ENCODE data around the gene ZBTB49.
"Not testable (repeated sequence)": the region's sequence is repeated elsewhere in the genome, so short reads cannot be mapped to it uniquely, and the experiment has no call there.

Gene ZBTB49

GRCh38 chr4:4254199-4254598 is 35.9 kb upstream of the ZBTB49 start:
- TF ChIP-seq ZFX (IDR thresholded peaks at IDR 0.05; ENCODE audit: borderline replicate concordance) (no peak), CTCF (IDR thresholded peaks at IDR 0.05) (no peak)
- no peak overlapping the region for H3K27ac ChIP-seq

GRCh38 chr4:4254666-4255065 is 35.4 kb upstream of the ZBTB49 start:
- TF ChIP-seq ZFX (IDR thresholded peaks at IDR 0.05; ENCODE audit: borderline replicate concordance) (no peak), CTCF (IDR thresholded peaks at IDR 0.05) (no peak)
- no peak overlapping the region for H3K27ac ChIP-seq

- no peak overlapping the region for H3K27ac ChIP-seq
- TF ChIP-seq CTCF (IDR thresholded peaks at IDR 0.05) (no peak), ZFX (IDR thresholded peaks at IDR 0.05; ENCODE audit: borderline replicate concordance) (no peak)
Measured at GRCh38 chr4:4256799-4257198, 33.3 kb upstream of the ZBTB49 start.

GRCh38 chr4:4257705-4258104 is 32.3 kb upstream of the ZBTB49 start:
- H3K27ac ChIP-seq = not testable (repeated sequence)

- H3K27ac ChIP-seq = no peak overlapping the region
- TF ChIP-seq CTCF (IDR thresholded peaks at IDR 0.05) = no peak
- no peak for TF ChIP-seq ZFX (IDR thresholded peaks at IDR 0.05; ENCODE audit: borderline replicate concordance)
Measured at GRCh38 chr4:4259484-4260100, 30.5 kb upstream of the ZBTB49 start.

- TF ChIP-seq ZFX (IDR thresholded peaks at IDR 0.05; ENCODE audit: borderline replicate concordance) = no peak
- TF ChIP-seq CTCF (IDR thresholded peaks at IDR 0.05) = peak; percentile 28
- H3K27ac ChIP-seq = no peak overlapping the region
Measured at GRCh38 chr4:4260185-4260751, 29.8 kb upstream of the ZBTB49 start.

- TF ChIP-seq ZFX (IDR thresholded peaks at IDR 0.05; ENCODE audit: borderline replicate concordance) (no peak), CTCF (IDR thresholded peaks at IDR 0.05) (no peak)
- no peak overlapping the region for H3K27ac ChIP-seq
Measured at GRCh38 chr4:4267981-4268380, 22.1 kb upstream of the ZBTB49 start.

- no peak for TF ChIP-seq CTCF (IDR thresholded peaks at IDR 0.05)
- no peak for TF ChIP-seq ZFX (IDR thresholded peaks at IDR 0.05; ENCODE audit: borderline replicate concordance)
- no peak overlapping the region for H3K27ac ChIP-seq
Measured at GRCh38 chr4:4268776-4269175, 21.3 kb upstream of the ZBTB49 start.

Data from 22Rv1 (cell line).